HG02943 (cell line): Measurements from ENCODE around the gene VAV3.
A peak's percentile ranks its signal among the peaks of the same experiment; 100 is the strongest.

Source experiments
- ATAC-seq: cut with Tn5 transposase; IDR thresholded peaks from one replicate; pipeline ENCODE4 v1.9.1; 2021; ENCODE audit warnings: mild to moderate bottlenecking, low read depth, moderate library complexity; ENCODE audit not compliant: unreplicated experiment

The VAV3 gene

GRCh38 chr1:107975851-107976250 is 10.9 kb upstream of the VAV3 start:
- no peak for ATAC-seq

DNA sequence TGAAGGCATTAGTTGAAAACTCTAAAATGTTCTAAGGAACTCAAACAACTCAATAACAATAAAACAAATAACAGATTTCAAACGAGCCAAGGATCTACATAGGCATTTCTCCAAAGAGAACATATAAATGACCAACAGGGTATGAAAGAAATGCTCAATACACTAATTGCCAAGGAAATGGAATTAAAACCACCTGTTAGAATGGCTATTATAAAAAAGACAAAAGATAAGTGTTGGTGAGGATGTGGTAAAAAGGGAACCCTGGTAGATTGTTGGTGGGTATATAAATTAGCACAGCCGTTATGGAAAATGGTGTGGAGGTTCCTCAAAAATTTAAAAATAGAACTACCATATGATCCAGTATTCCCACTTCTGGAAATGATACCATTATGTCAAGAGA is 9.1 kb upstream of the VAV3 start:
- no peak for ATAC-seq

DNA sequence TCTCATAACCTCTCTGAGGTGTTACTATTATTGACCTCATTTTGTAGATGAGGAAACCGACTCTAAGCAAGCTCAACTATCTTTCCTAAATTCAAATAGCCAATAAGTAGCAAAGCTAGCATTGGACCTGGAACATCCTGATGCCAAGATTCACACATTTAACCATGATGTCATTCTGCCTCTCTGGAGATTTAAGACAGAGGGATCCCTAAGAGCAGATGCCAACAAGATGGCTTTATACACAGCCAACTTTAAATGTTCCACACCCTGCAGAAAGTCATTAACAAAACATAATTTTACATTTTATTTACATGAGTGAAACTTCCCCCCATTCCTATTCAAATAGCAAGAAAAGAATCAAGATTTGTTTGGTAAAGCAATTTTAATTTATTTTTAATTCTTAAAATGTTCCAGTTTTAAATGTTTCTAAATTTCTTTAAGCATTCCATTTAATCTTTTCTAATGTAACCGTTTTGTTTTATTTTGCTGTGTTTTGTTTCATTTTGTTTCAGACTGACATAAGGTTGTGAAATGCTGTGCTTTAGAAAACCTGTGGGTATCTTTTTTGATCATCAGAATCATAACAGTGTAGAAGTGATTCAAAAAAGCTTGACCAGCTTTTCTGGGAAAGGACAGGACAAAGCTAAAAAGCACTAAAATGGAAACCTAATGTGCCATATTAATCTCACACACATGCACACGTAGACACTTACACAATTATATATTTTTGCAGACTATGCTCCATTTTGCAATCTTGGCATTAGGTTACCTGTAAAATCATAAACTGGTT is 7.6 kb upstream of the VAV3 start:
- no peak for ATAC-seq

GRCh38 chr1:107966550-107966949 is 1.6 kb upstream of the VAV3 start:
- no peak for ATAC-seq

DNA sequence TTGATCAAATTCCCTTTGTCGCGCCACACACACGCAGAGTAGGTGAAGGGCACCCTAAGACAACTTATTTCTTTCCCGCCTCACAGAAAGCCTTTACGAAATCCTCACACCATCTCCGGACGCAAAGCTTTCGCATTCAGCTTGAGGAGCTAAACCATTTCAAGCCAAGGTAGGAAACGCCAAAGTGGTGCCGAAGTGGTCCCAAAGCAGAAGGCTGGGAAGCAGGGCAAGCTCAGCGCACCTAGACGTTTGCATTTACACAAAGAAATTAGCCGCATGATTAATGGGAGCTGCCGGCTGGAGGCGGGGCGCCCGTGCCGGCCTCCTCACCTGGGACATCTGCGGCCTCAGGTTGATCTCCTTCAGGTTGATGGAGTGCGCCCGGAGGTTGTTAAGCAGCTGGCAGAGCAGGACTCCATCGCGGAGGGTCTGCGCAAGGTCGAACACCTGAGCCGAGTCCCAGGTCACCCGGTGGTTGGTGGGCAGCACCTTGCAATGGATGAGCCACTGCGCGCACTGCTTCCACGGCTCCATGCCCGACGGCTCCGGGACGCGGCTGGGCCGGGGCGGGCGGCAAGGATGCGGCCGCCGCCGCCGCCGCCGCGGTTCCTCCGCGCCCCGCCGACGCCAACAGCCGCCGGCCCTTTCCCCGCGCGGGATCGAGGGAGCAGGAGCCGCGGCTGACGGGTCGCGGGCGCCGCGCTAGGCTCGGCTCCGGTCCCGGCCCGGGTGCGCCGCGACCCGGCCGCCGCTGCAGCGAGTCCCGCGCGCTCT is 457 bp downstream of the VAV3 start:
- ATAC-seq: no peak

DNA sequence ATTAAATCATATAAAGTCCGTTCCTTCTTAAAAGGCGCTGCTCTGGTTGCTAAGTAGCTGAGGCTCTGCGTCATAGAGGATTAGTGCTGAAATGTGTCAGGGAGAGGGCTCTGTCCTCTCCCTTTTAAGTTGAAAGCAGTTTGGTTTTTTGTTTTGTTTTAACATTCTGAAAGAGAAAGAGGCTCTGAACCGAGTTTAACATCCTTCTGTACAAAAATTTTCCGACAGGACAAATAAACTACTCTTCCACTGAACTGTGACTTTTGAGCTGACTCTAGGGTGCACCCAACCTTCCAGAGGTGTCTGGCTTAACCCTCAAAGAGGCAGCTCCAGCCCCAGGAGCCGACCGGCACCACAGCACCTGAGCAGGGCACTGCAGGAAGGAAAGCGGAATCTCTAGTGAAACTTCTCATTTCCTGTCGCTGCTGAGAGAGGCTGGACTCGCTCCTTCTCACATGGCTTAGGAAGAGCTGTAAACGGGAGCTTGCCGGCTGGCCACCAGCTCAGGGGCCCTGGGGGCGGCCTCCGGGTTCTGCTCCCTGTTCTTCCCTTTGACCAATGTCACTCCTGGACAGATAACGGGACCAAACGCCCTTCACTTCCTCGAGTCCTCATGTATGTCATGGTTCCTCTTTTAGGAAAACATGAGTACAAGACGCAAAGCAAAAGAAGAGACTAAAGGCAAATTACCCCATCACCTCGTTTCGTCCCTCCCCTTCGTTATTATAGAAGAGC is 1.2 kb downstream of the VAV3 start:
- peak; percentile 83 for ATAC-seq

DNA sequence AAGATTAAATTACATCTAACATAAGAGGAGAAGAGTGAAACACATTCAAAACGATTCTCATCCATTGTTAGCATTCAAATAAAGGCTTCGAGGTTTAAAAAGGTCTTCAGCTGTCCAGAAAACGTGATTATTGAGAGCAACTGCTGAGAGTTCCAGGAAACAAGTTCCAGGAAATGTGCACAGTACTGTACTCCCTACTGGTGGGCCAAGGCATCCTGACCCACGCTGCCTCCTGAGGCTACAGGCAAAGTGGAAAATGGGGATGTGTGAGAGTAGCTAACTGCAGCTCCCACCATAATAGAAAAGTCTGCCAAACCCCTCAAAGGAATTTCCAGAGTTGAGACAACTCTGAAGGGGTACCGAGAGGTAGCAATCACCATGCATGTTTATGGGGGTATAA is 2.0 kb downstream of the VAV3 start:
- no peak for ATAC-seq

GRCh38 chr1:107954719-107955415 is 10.1 kb downstream of the VAV3 start:
- no peak for ATAC-seq

DNA sequence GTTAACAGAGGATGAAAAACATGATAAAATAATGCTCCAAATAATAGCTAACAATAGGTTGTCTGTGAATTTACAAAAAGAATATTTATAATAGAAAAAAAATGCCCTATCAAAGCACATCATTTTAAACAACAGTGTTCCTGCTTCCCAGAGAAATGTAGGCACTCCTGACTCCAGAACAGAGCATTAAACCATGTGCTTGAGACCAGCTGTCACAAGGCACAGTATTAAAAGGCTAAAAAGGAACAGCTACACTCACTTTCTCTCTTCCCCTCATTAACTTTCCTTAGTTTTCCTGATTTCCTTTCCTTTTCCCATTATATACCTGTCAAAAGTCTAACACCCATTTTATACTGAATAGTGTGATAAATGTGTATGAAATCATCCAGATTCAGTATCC is 10.9 kb downstream of the VAV3 start:
- ATAC-seq: no peak

DNA sequence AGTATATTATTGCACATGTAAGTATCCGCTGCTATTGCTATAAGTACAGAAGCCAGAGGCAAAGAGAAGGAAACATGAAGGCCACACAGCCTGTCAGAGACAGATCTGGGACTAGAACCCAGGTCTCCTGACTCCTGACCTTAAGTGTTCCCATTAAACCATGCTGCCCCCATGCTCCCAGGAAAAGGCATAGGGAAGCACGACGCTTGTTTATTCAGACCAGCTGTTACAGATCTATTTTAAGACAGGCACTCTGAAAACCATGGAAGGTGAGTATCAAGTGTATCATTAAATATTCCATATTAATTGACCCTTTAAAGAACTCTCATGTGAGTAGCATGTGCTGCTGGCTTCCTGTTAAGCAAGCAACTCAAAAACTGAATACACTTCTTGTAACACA is 11.4 kb downstream of the VAV3 start:
- no peak for ATAC-seq

GRCh38 chr1:107952989-107953388 is 12.0 kb downstream of the VAV3 start:
- ATAC-seq: no peak

GRCh38 chr1:107950464-107950863 is 14.5 kb downstream of the VAV3 start:
- no peak for ATAC-seq

DNA sequence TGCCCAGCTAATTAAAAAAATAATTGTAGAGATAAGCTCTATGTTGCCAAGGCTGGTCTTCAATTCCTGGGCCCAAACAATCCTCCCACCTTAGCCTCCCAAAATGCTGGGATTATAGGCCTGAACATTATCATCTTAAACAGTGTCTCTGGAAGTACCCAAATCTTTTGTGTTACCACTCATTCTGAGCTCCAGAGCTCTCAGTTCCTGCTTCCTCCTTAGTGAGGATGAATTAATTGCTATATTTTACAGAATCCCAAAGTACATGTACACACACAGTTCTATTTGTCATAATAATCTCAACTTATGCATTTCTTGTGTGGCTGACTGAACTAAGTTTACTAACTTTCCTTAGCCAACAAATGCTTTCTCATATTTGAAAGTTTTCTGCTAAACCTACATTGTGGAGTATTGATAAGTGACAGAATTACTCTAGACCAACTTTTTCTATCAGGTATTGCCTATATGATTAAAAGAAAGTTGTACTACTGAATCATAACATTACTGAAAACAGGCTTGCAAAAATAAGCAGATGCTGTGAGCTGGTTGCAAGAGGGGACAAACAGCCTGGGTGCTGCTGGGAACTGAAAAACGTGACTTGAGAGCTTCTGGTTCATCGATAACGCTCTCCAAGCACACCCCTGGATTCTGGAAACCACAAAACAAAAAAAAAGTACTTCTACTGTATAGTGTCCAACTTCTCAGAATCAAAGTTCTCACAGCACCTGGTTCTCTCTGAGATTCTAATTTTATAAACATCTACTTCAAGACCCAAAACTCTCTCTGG is 15.3 kb downstream of the VAV3 start:
- ATAC-seq: no peak

DNA sequence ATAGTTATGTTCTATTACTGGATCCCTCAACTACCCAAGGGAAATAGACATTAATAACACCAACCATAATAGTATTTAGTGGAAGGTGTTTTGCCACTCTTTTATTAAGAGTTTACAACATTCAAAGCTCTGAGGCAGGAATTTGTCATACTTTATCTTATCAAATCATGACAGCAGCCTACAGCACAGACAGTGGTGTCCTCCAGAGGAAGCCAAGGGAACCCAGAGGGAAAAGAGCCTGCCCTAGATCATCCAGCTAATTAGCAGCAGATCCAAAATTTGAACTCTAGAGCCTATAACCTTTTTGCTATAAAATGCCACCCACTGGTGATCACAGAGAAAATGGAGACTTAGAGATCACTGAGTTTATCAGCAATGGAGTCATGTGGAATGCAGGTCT is 18.2 kb downstream of the VAV3 start:
- no peak for ATAC-seq

- ATAC-seq: no peak
Observed at GRCh38 chr1:107943694-107944093, 21.3 kb downstream of the VAV3 start.

GRCh38 chr1:107942814-107943213 is 22.2 kb downstream of the VAV3 start:
- no peak for ATAC-seq

DNA sequence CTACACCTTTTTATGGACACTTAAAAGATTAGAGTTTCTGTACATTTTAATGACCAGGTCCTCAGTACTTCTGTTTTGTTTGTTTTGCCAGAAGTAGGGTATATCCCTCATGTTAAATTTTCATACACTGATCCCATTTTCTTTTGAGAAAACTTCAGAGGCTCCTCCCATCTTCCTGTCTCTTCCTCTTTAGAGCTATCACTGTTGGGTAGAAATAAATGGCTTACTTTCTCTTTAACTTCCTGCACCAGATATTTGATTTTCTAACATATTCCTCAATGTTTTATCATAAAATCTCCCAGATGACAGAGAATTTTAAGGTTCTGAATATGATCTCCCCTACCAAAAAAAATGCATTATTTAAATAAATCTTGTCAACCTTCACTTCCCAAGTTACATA is 23.4 kb downstream of the VAV3 start:
- no peak for ATAC-seq

GRCh38 chr1:107941123-107941522 is 23.9 kb downstream of the VAV3 start:
- ATAC-seq: no peak

DNA sequence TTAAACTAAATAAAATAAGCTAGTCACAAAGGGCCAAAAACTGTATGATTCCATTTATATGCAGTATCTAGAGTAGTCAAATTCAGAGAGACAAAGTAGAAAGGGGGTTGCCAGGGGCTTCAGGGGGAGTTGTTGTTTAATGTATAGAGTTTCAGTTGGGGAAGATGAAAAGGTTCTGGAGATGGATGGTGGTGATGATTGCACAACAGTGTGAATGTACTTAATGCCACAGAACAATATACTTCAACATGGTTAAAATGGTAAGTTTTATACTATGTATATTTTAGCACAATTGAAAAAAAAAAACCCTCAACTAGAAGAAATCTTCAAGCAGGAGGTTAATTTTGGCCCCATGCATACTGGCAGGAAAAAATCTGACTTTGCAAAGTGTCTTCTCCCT is 24.3 kb downstream of the VAV3 start:
- no peak for ATAC-seq

DNA sequence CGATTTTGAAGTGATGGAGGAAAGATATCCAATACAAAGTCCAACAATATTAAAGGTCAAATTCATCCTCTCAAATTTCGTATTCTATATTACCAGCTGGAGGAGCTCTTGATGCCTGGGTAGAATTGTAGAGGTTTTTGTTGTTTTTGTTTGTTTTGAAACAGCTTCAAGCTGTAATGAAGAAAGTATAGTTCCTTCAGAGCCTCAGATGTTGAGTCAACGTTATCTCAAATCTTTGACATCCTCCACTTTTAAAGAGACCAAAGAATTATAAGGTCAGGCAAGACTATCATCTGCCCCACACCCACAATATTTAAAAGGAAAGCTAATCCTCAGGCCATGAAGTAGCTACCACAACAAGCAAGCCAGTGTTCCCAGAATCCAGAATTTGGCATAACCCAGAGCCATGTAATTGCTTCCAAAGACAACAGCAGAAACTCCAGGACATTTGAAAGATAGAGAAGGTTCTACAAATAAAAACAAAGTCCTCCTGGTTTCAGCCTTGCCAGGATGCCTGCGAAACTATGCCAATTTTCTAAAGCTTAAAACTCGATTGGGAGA is 24.9 kb downstream of the VAV3 start:
- no peak for ATAC-seq
